ENCODE results near the gene SENP8.

SENP8 gene

DNA sequence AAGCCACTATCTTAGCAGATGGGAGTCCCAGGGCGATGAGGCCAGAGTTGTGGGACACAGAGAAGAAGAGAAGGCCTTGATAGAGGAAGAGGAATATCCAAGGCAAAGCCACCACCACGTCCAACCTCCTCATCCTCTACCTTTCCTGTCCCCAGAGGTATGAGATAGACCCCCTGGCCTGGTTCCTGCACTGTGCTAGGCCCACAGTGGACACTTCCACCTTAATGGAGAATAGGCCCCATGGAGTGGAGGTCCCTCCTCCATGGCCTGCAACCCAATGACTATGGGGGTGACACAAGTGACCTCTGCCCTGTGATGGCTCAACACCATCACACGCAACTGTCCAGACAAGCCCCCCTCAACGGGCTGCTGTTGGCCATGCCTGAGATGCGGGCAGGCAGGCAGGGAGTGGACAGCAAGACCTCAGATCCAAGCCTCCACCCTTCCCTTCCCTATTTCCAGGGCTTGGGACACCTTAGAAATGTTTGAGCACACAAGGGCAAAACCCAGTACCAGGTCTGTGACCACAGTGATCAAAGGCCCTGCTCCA, 42.6 kb downstream of the SENP8 start:
- TF ChIP-seq, protein P1, sequence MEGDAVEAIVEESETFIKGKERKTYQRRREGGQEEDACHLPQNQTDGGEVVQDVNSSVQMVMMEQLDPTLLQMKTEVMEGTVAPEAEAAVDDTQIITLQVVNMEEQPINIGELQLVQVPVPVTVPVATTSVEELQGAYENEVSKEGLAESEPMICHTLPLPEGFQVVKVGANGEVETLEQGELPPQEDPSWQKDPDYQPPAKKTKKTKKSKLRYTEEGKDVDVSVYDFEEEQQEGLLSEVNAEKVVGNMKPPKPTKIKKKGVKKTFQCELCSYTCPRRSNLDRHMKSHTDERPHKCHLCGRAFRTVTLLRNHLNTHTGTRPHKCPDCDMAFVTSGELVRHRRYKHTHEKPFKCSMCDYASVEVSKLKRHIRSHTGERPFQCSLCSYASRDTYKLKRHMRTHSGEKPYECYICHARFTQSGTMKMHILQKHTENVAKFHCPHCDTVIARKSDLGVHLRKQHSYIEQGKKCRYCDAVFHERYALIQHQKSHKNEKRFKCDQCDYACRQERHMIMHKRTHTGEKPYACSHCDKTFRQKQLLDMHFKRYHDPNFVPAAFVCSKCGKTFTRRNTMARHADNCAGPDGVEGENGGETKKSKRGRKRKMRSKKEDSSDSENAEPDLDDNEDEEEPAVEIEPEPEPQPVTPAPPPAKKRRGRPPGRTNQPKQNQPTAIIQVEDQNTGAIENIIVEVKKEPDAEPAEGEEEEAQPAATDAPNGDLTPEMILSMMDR (conservative IDR thresholded peaks at IDR 0.05; ENCODE audit: control insufficient read depth, insufficient read depth, low read depth, low read length) = no peak
- no peak for DNase-seq (ENCODE audit: low read depth)
- H3K4me3 ChIP-seq (ENCODE audit: control insufficient read depth, low read depth, low read length) = no peak overlapping the region

DNA sequence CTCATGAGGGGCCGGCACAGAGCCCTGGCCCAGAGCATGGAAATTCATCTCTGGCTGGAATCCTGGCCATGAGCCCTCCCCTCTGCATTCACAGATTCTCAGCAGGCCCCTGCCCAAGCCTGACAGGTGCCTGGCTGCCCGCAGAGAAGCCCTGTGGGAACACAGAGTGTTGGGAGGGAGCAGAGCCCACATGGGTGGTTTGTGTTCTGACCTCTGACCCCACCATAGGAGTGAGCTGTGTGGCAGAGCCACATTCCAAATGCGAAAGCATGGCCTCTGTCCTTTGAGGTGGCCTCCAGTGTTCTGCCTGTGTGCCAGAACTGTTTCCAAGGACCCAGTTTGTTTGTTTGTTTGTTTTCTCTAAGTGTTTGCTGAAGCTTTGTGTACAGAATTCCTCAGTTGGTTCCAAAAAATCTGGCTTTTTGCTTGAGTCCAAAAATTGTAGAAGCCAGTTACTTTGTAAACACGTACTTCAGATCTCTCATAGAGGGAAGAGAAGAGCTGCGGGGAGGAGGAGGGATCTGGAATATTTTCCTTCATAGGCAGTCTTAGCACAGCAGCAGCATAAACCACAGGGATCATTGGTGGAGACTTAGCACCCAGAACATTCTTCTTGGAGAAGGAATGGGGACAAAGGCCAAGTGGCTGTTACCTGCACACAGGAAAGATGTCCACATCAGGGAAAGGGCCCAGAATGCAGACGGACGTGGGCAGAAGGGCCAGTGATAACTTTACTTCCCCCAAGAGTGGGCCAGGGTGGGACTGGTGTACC, 43.3 kb downstream of the SENP8 start:
- no peak for DNase-seq (ENCODE audit: low read depth)
- TF ChIP-seq, protein P1 (conservative IDR thresholded peaks at IDR 0.05; ENCODE audit: control insufficient read depth, insufficient read depth, low read depth, low read length) = no peak
- H3K4me3 ChIP-seq (ENCODE audit: control insufficient read depth, low read depth, low read length) = no peak overlapping the region

DNA sequence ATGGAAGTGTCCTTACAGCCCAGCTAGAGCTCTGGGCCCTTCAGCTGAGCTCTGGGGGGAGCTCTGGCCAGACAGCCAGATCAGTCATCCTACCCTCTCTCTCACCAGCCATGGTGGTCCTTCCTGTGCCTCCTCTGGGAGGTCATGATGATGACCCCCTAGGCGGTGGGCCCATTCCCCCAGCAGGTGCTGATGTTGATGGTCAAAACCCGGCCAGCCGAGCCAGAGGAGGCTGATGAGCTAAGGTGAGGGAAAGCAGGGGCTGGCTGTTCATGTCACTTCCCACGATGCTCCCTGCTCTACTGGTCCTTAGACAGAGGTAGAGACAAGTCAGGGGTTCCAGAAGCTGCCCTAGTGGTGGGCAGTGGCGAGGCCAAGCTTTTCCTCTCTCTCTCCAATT, 44.4 kb downstream of the SENP8 start:
- no peak overlapping the region for H3K4me3 ChIP-seq (ENCODE audit: control insufficient read depth, low read depth, low read length)
- no peak for DNase-seq (ENCODE audit: low read depth)
- TF ChIP-seq, protein P1 (conservative IDR thresholded peaks at IDR 0.05; ENCODE audit: control insufficient read depth, insufficient read depth, low read depth, low read length) = no peak

DNA sequence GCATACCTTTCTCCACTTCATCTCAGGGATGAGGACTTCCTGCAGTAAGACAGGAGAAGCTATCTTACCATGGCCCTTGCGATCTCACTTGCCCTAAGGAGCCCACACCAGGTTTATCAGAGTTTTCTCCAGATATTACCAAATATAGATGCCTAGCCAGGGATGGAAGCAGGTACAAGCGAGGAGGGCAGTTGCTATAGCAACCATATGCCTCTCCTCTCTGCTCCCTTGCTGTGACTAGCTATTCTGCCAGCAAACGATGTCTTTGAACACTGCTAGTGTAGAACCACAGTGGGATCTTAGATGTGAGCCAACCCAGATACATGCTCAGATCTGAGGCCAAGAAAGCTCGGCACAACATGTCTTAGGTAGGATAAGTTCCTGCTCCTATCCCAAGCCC, 45.5 kb downstream of the SENP8 start:
- no peak for DNase-seq (ENCODE audit: low read depth)

DNA sequence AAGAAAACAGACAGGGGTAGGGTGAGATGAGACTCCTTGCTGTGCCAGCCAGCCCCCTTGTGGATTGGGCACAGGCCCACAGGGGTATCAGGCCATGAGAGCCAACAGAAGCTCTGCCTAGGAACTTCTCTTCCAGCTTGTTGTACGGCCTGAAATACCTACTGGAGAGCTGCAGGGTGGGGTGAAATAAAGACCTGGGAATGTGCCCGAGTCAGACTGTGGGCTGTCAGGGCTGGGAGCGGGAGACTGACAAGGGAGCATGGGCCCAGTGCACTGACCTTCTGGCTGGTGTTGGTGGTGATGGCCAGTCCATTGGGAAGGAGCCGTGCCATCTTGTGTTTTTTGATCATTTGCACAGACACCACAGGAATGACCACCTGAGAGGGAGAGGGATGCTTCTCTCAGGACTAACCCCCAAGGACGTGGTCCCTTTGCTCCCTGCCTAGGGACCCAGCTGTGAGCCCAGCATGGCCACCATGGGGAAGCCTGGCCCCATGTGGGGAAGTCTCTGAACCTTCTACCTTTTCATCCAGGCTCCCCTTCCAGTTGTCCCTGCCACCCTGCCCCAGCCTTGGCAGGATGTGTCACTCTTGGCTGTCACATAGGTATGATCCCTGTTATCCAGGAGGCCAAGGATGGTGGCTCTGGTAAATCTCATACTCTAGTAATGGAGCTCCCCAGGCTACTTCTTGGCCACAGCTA, 48.7 kb downstream of the SENP8 start:
- TF ChIP-seq, protein P1 (conservative IDR thresholded peaks at IDR 0.05; ENCODE audit: control insufficient read depth, insufficient read depth, low read depth, low read length) = no peak
- no peak for DNase-seq (ENCODE audit: low read depth)
- H3K4me3 ChIP-seq (ENCODE audit: control insufficient read depth, low read depth, low read length) = no peak overlapping the region

More for the DNA sequence above, 45.5 kb downstream of the SENP8 start:
- no peak overlapping the region for H3K4me3 ChIP-seq (ENCODE audit: control insufficient read depth, low read depth, low read length)
- TF ChIP-seq, protein P1 (conservative IDR thresholded peaks at IDR 0.05; ENCODE audit: control insufficient read depth, insufficient read depth, low read depth, low read length) = no peak

DNA sequence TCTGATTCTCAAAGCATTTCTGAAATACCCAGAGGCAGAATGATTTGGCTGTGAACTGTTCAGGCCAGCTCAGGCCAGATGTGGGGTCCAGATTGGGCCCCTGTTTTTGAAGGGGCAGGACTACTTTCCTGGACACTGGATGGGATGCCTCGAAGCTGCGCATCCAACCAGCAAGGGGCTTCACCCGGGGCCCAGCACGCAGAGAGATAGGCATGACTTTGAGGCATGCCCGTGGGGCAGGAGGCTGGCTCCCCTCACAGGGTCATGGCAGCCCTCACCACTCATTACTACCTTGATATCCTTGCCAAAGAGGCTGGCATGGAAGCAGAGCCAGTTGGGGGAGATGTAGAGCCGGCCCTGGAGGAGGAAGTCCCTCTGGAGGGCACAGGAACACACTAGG, 49.2 kb downstream of the SENP8 start:
- TF ChIP-seq, protein P1 (conservative IDR thresholded peaks at IDR 0.05; ENCODE audit: control insufficient read depth, insufficient read depth, low read depth, low read length) = no peak
- no peak for DNase-seq (ENCODE audit: low read depth)

More for the DNA sequence above, 49.2 kb downstream of the SENP8 start:
- H3K4me3 ChIP-seq (ENCODE audit: control insufficient read depth, low read depth, low read length) = no peak overlapping the region

All from fibroblast of mammary gland (primary cell).